Endothelial cell of umbilical vein (primary cell): Measurements from ENCODE around the gene HOXB2. TPM values are rescaled to one million over a fixed set of nuclear protein-coding genes. Genes with fewer than 3 reads are reported as not detected.

Experiments
- BruUV-seq: library from RNA; stranded (reverse); fragments of 400-500 nt; replicated peaks from 2 replicates; lab custom pipeline; 2021; lab: Mats Ljungman, UMichigan
- CTCF ChIA-PET: fragments of 300-600, 350-600 bp; sonication (Branson Sonifier 250); formaldehyde crosslinking; loops from one replicate; lab custom pipeline; 2021; ENCODE audit warnings: antibody characterized with exemption, inconsistent platforms; lab: Charles Lee
- POLR2A ChIA-PET: fragments of 300-600, 350-600 bp; sonication (Branson Sonifier 250); formaldehyde crosslinking; loops from one replicate; lab custom pipeline; 2021; ENCODE audit warnings: antibody characterized with exemption, inconsistent platforms; lab: Charles Lee
- DNase-seq: peaks from one replicate; pipeline ENCODE4 v3.0.0-alpha.2; 2011; ENCODE audit warnings: low read depth, low spot score
- FAIRE-seq: peaks from 2 replicates; lab custom pipeline; 2011; peaks lifted over from hg19 to GRCh38; lab: Jason Lieb, UNC
- H2AFZ ChIP-seq: 2 replicates; pipeline ENCODE4 v1.6.0; 2012; ENCODE audit warnings: low read depth, low read length, control low read depth, inconsistent platforms
- H3K27ac ChIP-seq: 2 replicates; pipeline ENCODE4 v1.5.1; 2011; ENCODE audit warnings: low read depth, mild to moderate bottlenecking, control low read depth, low read length, moderate library complexity; ENCODE audit not compliant: insufficient read depth
- H3K27me3 ChIP-seq, 2 experiments: 2 replicates each; pipeline versions ENCODE4 v1.6.0 to v1.6.1; 2011; ENCODE audit warnings: low read length in 2 of 2, mixed read lengths in 1 of 2; ENCODE audit not compliant: control insufficient read depth in 2 of 2, insufficient read depth in 2 of 2
- H3K36me3 ChIP-seq, 2 experiments: 2 replicates in 1 of 2; 3 replicates in 1 of 2; pipeline ENCODE4 v1.5.1; 2011; ENCODE audit warnings: low read length in 2 of 2, mild to moderate bottlenecking in 1 of 2, moderate library complexity in 1 of 2; ENCODE audit not compliant: control insufficient read depth in 2 of 2, insufficient read depth in 2 of 2; ENCODE audit errors: extremely low read depth in 1 of 2
- H3K4me1 ChIP-seq: 3 replicates; pipeline ENCODE4 v1.5.1; 2011; ENCODE audit warnings: mild to moderate bottlenecking, low read length; ENCODE audit not compliant: control insufficient read depth, insufficient read depth; ENCODE audit errors: extremely low read depth
- H3K4me2 ChIP-seq: 2 replicates; pipeline ENCODE4 v1.6.1; 2011; ENCODE audit warnings: low read length, control low read depth, mixed read lengths; ENCODE audit not compliant: insufficient read depth
- H3K4me3 ChIP-seq, 3 experiments: fragments of 200-600 bp in 1 of 3; sonication (generic), shearing (Covaris generic) in 1 of 3; replicated peaks in 1 of 3; 2 replicates each; pipeline ENCODE4 v1.5.1; 2011 to 2016; ENCODE audit warnings: control low read depth in 3 of 3, low read length in 3 of 3, mild to moderate bottlenecking in 2 of 3, inconsistent platforms in 1 of 3, low read depth in 1 of 3, moderate library complexity in 1 of 3; ENCODE audit not compliant: insufficient read depth in 1 of 3
- H3K79me2 ChIP-seq: 2 replicates; pipeline ENCODE4 v1.6.0; 2012; ENCODE audit warnings: low read length, inconsistent platforms; ENCODE audit not compliant: control insufficient read depth, insufficient read depth
- H3K9ac ChIP-seq: replicated peaks from 2 replicates; pipeline ENCODE3; 2011; ENCODE audit warnings: low read length, control low read depth; ENCODE audit not compliant: insufficient read depth; ENCODE audit errors: extremely low read depth
- H3K9me1 ChIP-seq: replicated peaks from 3 replicates; pipeline ENCODE4 v1.6.0; 2011; ENCODE audit warnings: mild to moderate bottlenecking, low read length; ENCODE audit not compliant: control insufficient read depth, insufficient read depth; ENCODE audit errors: extremely low read depth
- H3K9me3 ChIP-seq: replicated peaks from 2 replicates; pipeline ENCODE4 v1.5.1; 2012; ENCODE audit warnings: low read length, inconsistent platforms; ENCODE audit not compliant: control insufficient read depth, insufficient read depth
- H4K20me1 ChIP-seq: replicated peaks from 2 replicates; pipeline ENCODE3; 2011; ENCODE audit warnings: mild to moderate bottlenecking, low read length; ENCODE audit not compliant: control insufficient read depth, insufficient read depth; ENCODE audit errors: extremely low read depth
- EZH2 ChIP-seq: IDR thresholded peaks from 2 replicates; pipeline ENCODE4 v1.6.1; 2012; ENCODE audit warnings: borderline replicate concordance, low read depth, mild to moderate bottlenecking, moderate library complexity, low read length, inconsistent platforms; ENCODE audit not compliant: severe bottlenecking
- FOS ChIP-seq: IDR thresholded peaks from 2 replicates; pipeline ENCODE4 v1.6.1; 2011; ENCODE audit warnings: mild to moderate bottlenecking, low read length, moderate library complexity, borderline replicate concordance; ENCODE audit not compliant: insufficient read depth
- GATA2 ChIP-seq: IDR thresholded peaks from 2 replicates; pipeline ENCODE4 v1.7.0; 2011; ENCODE audit warnings: low read depth, mild to moderate bottlenecking, moderate library complexity, mixed read lengths, low read length; ENCODE audit not compliant: insufficient read length, insufficient read depth
- JUN ChIP-seq: IDR thresholded peaks from 2 replicates; pipeline ENCODE4 v1.6.1; 2011; ENCODE audit warnings: borderline replicate concordance, low read depth; ENCODE audit not compliant: insufficient read length, insufficient read depth
- MYC ChIP-seq: IDR thresholded peaks from one replicate; pipeline ENCODE4 v1.6.1; 2011; ENCODE audit warnings: mild to moderate bottlenecking, low read depth, low read length
- POLR2A ChIP-seq: IDR thresholded peaks from 2 replicates; pipeline ENCODE4 v1.6.1; 2012; ENCODE audit warnings: low read depth, mild to moderate bottlenecking, control low read depth, low read length
- POLR2AphosphoS5 ChIP-seq: IDR thresholded peaks from 2 replicates; pipeline ENCODE4 v1.6.1; 2012; ENCODE audit warnings: low read depth, mild to moderate bottlenecking, control low read depth, low read length, moderate library complexity; ENCODE audit not compliant: insufficient read depth
- dilution Hi-C: fragments of 300-500 bp; cut with MboI; formaldehyde crosslinking; loops from one replicate; pipeline ENCODE4 v1.15.0; 2019; ENCODE audit warnings: low sequenced_read_pairs; ENCODE audit not compliant: extremely low pct_ligation_motif_present
- intact Hi-C: fragments of 100-400 bp; cut with micrococcal nuclease; formaldehyde crosslinking; loops from one replicate; pipeline ENCODE4 v1.10.0; 2022
- polyA plus RNA-seq, 4 experiments: library from polyadenylated mRNA; depleted of rRNA in 3 of 4; stranded (reverse) in 3 of 4; unstranded in 1 of 4; fragments of >200 nt; gene quantifications; 2 replicates each; pipeline versions ENCODE4 v1.2.1 to v1.2.3, GENCODE V29; 2011 to 2012; ENCODE audit warnings: missing spikeins in 1 of 4
- total RNA-seq: library from RNA; stranded (reverse); gene quantifications from 2 replicates; pipeline ENCODE4 v1.2.3, GENCODE V29; 2021
- TF ChIP-seq, protein P1 (sequence below): IDR thresholded peaks from 2 replicates; pipeline ENCODE4 v1.6.1; 2011; ENCODE audit not compliant: insufficient read depth, insufficient read length
- TF ChIP-seq, protein P2 (sequence below), 2 donors: IDR thresholded peaks; 1 replicate in 1 of 2; 2 replicates in 1 of 2; pipeline ENCODE4 v1.5.1; 2011; ENCODE audit warnings: low read length in 2 of 2, mild to moderate bottlenecking in 2 of 2, moderate library complexity in 2 of 2, control low read depth in 1 of 2, inconsistent platforms in 1 of 2, low read depth in 1 of 2; ENCODE audit not compliant: insufficient read depth in 1 of 2; ENCODE audit errors: extremely low read depth in 1 of 2

HOXB2 gene
- total and polyA plus RNA-seq, 2 donors (not counting 3 experiments of a cell fraction or from before 2014, with no cell fraction given), result 14.1 to 23.3 TPM

DNA sequence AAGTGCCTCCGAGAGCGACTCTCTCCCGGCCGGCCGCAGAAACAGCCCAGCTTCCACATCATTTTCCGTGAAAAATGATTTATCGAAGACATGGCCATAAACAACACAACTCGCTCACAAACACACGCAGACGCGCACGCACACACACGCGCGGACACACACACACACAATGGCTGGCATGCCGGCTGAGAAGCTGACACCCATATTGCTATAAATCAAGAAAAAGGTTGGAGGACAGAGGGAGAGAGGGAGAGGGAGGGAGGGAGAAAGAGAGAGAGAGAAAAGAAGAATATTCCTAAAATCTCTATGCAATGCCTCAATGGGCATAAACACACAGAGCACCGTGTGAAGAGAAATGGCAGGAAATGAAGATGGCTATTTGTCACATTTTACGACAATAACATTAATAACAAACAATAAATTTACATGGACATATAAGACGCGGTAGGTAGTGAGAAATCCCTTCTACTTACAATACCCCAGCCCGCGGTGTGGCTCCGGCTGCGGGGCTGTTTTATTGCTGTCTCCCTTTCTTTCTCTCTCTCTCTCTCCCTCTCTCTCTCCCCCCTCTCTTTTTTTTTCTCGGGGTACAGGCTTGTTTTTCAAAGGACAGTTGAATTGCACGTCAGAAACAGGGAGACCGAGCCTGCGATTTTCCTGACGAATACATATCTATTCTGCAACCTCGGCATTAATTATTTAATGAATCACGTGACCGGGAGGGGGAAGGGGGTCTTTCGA, 23.8 kb upstream of the HOXB2 start:
- Histone ChIP-seq H3K4me3 (peak overlapping the region; percentile 12 to 60 (median 45)), H3K27ac (peak overlapping the region; percentile 49), H3K9me3 (no peaks in the 10 kb centered on the region), H3K9ac (peak overlapping the region; percentile 41), H4K20me1 (no peaks in the 10 kb centered on the region), H2AFZ (no peak overlapping the region), H3K79me2 (peaks cover 92% of the 10 kb centered on the region), H3K36me3 (peaks cover 0 to 2% of the 10 kb centered on the region in 2 experiments), H3K4me2 (peak overlapping the region; percentile 80), H3K9me1 (no peaks in the 10 kb centered on the region), H3K27me3 (no peaks in the 10 kb centered on the region), H3K4me1 (peaks cover 82% of the 10 kb centered on the region)
- BruUV-seq, result no TSS peak
- POLR2A ChIA-PET, result interaction anchor here (1.6 kb wide), 1 partner anchor 22 kb away, joined by 8 read pairs; no protein-coding TSS in a partner anchor
- FAIRE-seq, result no peak
- peak; percentile 83 for DNase-seq
- TF ChIP-seq POLR2A, result peak; percentile 46
- TF ChIP-seq, protein P1, sequence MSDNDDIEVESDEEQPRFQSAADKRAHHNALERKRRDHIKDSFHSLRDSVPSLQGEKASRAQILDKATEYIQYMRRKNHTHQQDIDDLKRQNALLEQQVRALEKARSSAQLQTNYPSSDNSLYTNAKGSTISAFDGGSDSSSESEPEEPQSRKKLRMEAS, result no peak
- dilution Hi-C loops, result no loop called here
- intact Hi-C loops, result loop anchor here (2.0 kb wide), 1 partner anchor 24 kb away; the partner anchor contains the start of gene HOXB2
- CTCF ChIA-PET, result interaction anchor here (0.6 to 6.1 kb wide), 11 partner anchors 9 to 353 kb away, joined by 3 to 28 read pairs (median 5); no protein-coding TSS in a partner anchor

DNA sequence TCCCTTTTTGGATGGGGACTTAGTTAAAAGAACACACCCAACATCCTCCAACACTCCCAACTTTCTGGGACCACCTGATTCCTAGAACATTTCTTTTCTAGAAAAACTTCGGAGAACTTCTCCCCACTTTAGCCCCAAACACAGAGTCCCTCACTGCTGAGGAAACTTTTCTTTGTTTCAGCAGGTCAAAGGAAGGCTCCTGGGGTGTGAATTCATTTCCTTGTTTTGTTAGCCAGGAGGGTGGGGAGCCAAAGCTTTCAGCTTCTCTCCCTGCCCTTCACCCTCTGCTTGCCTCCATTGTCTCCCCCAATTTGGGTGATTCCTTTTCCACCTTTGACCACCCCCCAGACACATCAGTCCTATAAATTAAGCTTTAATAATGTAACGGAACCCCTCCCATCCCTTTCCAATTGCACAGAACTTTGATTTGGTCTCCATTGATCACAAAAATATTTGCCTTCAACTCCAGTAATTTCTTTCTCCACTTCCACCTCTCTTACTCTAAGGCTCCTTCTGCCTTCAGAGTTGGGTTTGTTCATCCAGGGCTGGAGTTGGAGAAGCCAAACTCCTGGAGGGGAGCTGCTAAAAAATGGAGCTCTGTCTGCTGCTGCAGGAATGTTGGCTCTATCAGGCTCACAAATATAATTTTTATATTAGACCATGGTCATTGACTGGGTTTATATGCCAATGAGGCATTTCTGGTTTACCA, 22.9 kb upstream of the HOXB2 start:
- DNase-seq, result peak; percentile 44
- intact Hi-C loops, result loop anchor here (2.0 kb wide), 1 partner anchor 23 kb away; the partner anchor contains the start of gene HOXB2

More for the DNA sequence above, 22.9 kb upstream of the HOXB2 start:
- no TSS peak for BruUV-seq
- Histone ChIP-seq H3K27me3 (no peaks in the 10 kb centered on the region), H3K9ac (peak overlapping the region; percentile 30), H3K4me3 (peak overlapping the region in 1 of 3 experiments; percentile 60), H2AFZ (no peak overlapping the region), H3K36me3 (peaks cover 0 to 5% of the 10 kb centered on the region in 2 experiments), H3K9me1 (no peaks in the 10 kb centered on the region), H3K4me2 (peak overlapping the region; percentile 80), H4K20me1 (no peaks in the 10 kb centered on the region), H3K27ac (peak overlapping the region; percentile 2), H3K79me2 (peaks cover 92% of the 10 kb centered on the region), H3K4me1 (peaks cover 79% of the 10 kb centered on the region), H3K9me3 (no peaks in the 10 kb centered on the region)
- POLR2A ChIA-PET, result interaction anchor here (0.7 to 1.6 kb wide), 3 partner anchors 11 to 21 kb away, joined by 3 to 8 read pairs (median 4); no protein-coding TSS in a partner anchor
- CTCF ChIA-PET, result interaction anchor here (0.6 to 6.1 kb wide), 10 partner anchors 8 to 352 kb away, joined by 3 to 28 read pairs (median 4); no protein-coding TSS in a partner anchor
- dilution Hi-C loops, result no loop called here
- TF ChIP-seq POLR2AphosphoS5, result no peak
- TF ChIP-seq, protein P2, sequence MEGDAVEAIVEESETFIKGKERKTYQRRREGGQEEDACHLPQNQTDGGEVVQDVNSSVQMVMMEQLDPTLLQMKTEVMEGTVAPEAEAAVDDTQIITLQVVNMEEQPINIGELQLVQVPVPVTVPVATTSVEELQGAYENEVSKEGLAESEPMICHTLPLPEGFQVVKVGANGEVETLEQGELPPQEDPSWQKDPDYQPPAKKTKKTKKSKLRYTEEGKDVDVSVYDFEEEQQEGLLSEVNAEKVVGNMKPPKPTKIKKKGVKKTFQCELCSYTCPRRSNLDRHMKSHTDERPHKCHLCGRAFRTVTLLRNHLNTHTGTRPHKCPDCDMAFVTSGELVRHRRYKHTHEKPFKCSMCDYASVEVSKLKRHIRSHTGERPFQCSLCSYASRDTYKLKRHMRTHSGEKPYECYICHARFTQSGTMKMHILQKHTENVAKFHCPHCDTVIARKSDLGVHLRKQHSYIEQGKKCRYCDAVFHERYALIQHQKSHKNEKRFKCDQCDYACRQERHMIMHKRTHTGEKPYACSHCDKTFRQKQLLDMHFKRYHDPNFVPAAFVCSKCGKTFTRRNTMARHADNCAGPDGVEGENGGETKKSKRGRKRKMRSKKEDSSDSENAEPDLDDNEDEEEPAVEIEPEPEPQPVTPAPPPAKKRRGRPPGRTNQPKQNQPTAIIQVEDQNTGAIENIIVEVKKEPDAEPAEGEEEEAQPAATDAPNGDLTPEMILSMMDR (IDR thresholded peaks at IDR 0.05; ENCODE audit: extremely low read depth in 1 of 2, insufficient read depth in 1 of 2, low read depth in 1 of 2, low read length in 2 of 2), result no peak
- no peak for TF ChIP-seq FOS
- TF ChIP-seq MYC, result no peak
- TF ChIP-seq, protein P1, result no peak
- no peak for TF ChIP-seq POLR2A
- TF ChIP-seq JUN, result no peak
- TF ChIP-seq GATA2, result no peak
- TF ChIP-seq EZH2, result no peak
- FAIRE-seq, result peak; percentile 80
